HCT116 (cell line): ENCODE data around the gene RFTN1. TPM values are rescaled to one million over a fixed set of nuclear protein-coding genes. Genes with fewer than 3 reads are reported as not detected.

Experiments
- ATAC-seq: fragments of 200-7000 bp; cut with Tn5 transposase; 2 replicates; pipeline ENCODE4 v1.9.1; 2020; ENCODE audit warnings: mild to moderate bottlenecking, moderate library complexity
- BruUV-seq: library from RNA; stranded (reverse); fragments of 400-500 nt; replicated peaks from 2 replicates; lab custom pipeline; 2021; lab: Mats Ljungman, UMichigan
- CTCF ChIA-PET: fragments of 300-600 bp; sonication (Branson Sonifier 250); formaldehyde crosslinking; loops from one replicate; lab custom pipeline; 2021; ENCODE audit warnings: antibody characterized with exemption; lab: Charles Lee
- POLR2A ChIA-PET: fragments of 300-600, 350-600 bp; sonication (Branson Sonifier 250); formaldehyde crosslinking; loops from one replicate; lab custom pipeline; 2021; ENCODE audit warnings: antibody characterized with exemption; lab: Charles Lee
- RAD21 ChIA-PET, 2 experiments: fragments of 300-600 bp; sonication (Branson Sonifier 250); formaldehyde crosslinking; loops; one replicate each; lab custom pipeline; 2023; ENCODE audit warnings: low total read pairs in 2 of 2; ENCODE audit not compliant: uncharacterized antibody in 2 of 2, unreplicated experiment in 2 of 2, low non-redundant PET in 1 of 2; lab: Charles Lee
- DNase-seq: peaks from one replicate; pipeline ENCODE4 v3.0.0-alpha.2; 2010; ENCODE audit warnings: low read depth, low spot score
- H2AFZ ChIP-seq: fragments of 200-600 bp; shearing (Covaris generic), sonication (generic); 2 replicates; pipeline ENCODE4 v1.6.1; 2017; ENCODE audit warnings: low read depth, mixed run types, mixed read lengths, antibody characterized with exemption, low read length; ENCODE audit not compliant: poor library complexity, severe bottlenecking
- H3K27ac ChIP-seq: 2 replicates; pipeline ENCODE4 v1.5.1; 2012; ENCODE audit warnings: low read depth, low read length
- H3K27me3 ChIP-seq: fragments of 200-600 bp; sonication (generic); 2 replicates; pipeline ENCODE4 v1.6.1; 2016; ENCODE audit warnings: mixed run types, low read length, mixed read lengths; ENCODE audit not compliant: insufficient read depth
- H3K36me3 ChIP-seq, 2 experiments: fragments of 200-500 bp in 1 of 2; fragments of 200-600 bp in 1 of 2; sonication (Bioruptor generic) in 1 of 2; sonication (generic) in 1 of 2; 2 replicates each; pipeline versions ENCODE4 v1.5.1 to v1.6.1; 2014 to 2016; ENCODE audit warnings: low read length in 2 of 2, inconsistent platforms in 1 of 2, mixed read lengths in 1 of 2, mixed run types in 1 of 2; ENCODE audit not compliant: insufficient read depth in 2 of 2, control insufficient read depth in 1 of 2
- H3K4me1 ChIP-seq, 2 experiments: fragments of 200-600 bp in 1 of 2; sonication (generic) in 1 of 2; 2 replicates each; pipeline versions ENCODE4 v1.5.1 to v1.6.1; 2012 to 2017; ENCODE audit warnings: low read length in 2 of 2, inconsistent platforms in 1 of 2, mild to moderate bottlenecking in 1 of 2, mixed read lengths in 1 of 2, mixed run types in 1 of 2, moderate library complexity in 1 of 2; ENCODE audit not compliant: insufficient read depth in 2 of 2, control insufficient read depth in 1 of 2
- H3K4me2 ChIP-seq: fragments of 200-600 bp; sonication (generic); 2 replicates; pipeline ENCODE4 v1.6.1; 2017; ENCODE audit warnings: mixed run types, low read length, mixed read lengths
- H3K4me3 ChIP-seq, 2 experiments: fragments of 200-600 bp in 1 of 2; sonication (generic) in 1 of 2; replicated peaks in 1 of 2; 2 replicates each; pipeline ENCODE4 v1.5.1; 2011 to 2016; ENCODE audit warnings: low read length in 2 of 2, control low read depth in 1 of 2, low read depth in 1 of 2, mild to moderate bottlenecking in 1 of 2, mixed read lengths in 1 of 2, mixed run types in 1 of 2
- H3K79me2 ChIP-seq: fragments of 200-600 bp; sonication (generic); 2 replicates; pipeline ENCODE4 v1.6.1; 2017; ENCODE audit warnings: mild to moderate bottlenecking, mixed run types, low read length, moderate library complexity, mixed read lengths; ENCODE audit not compliant: insufficient read depth
- H3K9ac ChIP-seq: fragments of 200-600 bp; sonication (generic); 2 replicates; pipeline ENCODE4 v1.6.1; 2016; ENCODE audit warnings: low read length, mixed read lengths
- H3K9me2 ChIP-seq: fragments of 200-600 bp; sonication (generic), shearing (Covaris generic); 2 replicates; pipeline ENCODE4 v1.6.1; 2017; ENCODE audit warnings: mixed run types, mild to moderate bottlenecking, moderate library complexity; ENCODE audit not compliant: insufficient read depth
- H3K9me3 ChIP-seq, 2 experiments: fragments of 200-500 bp in 1 of 2; fragments of 200-600 bp in 1 of 2; sonication (Bioruptor generic) in 1 of 2; sonication (generic) in 1 of 2; 2 replicates each; pipeline ENCODE4 v1.6.1; 2014 to 2017; ENCODE audit warnings: low read length in 2 of 2, mixed read lengths in 2 of 2, inconsistent platforms in 1 of 2, low read depth in 1 of 2, mild to moderate bottlenecking in 1 of 2, mixed run types in 1 of 2, moderate library complexity in 1 of 2; ENCODE audit not compliant: control insufficient read depth in 1 of 2, insufficient read depth in 1 of 2
- H4K20me1 ChIP-seq: fragments of 200-600 bp; sonication (generic), shearing (Covaris generic); 2 replicates; pipeline ENCODE4 v1.6.1; 2017; ENCODE audit warnings: mixed run types, mild to moderate bottlenecking, moderate library complexity; ENCODE audit not compliant: insufficient read depth
- CBX3 ChIP-seq: IDR thresholded peaks from 2 replicates; pipeline ENCODE4 v1.6.1; 2012; ENCODE audit warnings: low read depth
- CEBPB ChIP-seq: IDR thresholded peaks from 2 replicates; pipeline ENCODE4 v1.6.1; 2012; ENCODE audit warnings: low read depth
- ELF1 ChIP-seq: IDR thresholded peaks from 2 replicates; pipeline ENCODE4 v1.6.1; 2012; ENCODE audit warnings: low read depth, borderline replicate concordance
- EZH2phosphoT487 ChIP-seq: fragments of 200-600 bp; IDR thresholded peaks from 2 replicates; pipeline ENCODE4 v1.6.1; 2018; ENCODE audit warnings: antibody characterized with exemption, borderline replicate concordance
- POLR2AphosphoS5 ChIP-seq: IDR thresholded peaks from 2 replicates; pipeline ENCODE4 v1.6.1; 2011; ENCODE audit warnings: mild to moderate bottlenecking, low read depth, low read length, moderate library complexity
- RAD21 ChIP-seq: IDR thresholded peaks from 2 replicates; pipeline ENCODE4 v1.6.1; 2012; ENCODE audit warnings: low read depth, mild to moderate bottlenecking
- SIN3A ChIP-seq: IDR thresholded peaks from 2 replicates; pipeline ENCODE4 v1.6.1; 2012; ENCODE audit warnings: low read depth
- SP1 ChIP-seq: IDR thresholded peaks from 2 replicates; pipeline ENCODE4 v1.6.1; 2012; ENCODE audit warnings: low read depth
- SRF ChIP-seq: IDR thresholded peaks from 2 replicates; pipeline ENCODE4 v1.6.1; 2012; ENCODE audit warnings: low read depth
- ZFX ChIP-seq: fragments of 450-650 bp; IDR thresholded peaks from 2 replicates; pipeline ENCODE4 v1.6.1; 2017
- ZNF274 ChIP-seq: fragments of 200-500 bp; sonication (Bioruptor generic); IDR thresholded peaks from 2 replicates; pipeline ENCODE4 v1.6.1; 2014; ENCODE audit warnings: mild to moderate bottlenecking, low read depth, low read length, inconsistent platforms
- intact Hi-C: fragments of 100-400 bp; cut with micrococcal nuclease; formaldehyde crosslinking; loops from 2 replicates; pipeline ENCODE4 v1.10.0; 2022
- total RNA-seq: library from RNA; stranded (reverse); gene quantifications from one replicate; pipeline ENCODE4 v1.2.1, GENCODE V29; 2021; ENCODE audit not compliant: unreplicated experiment
- TF ChIP-seq, protein P1 (sequence below): IDR thresholded peaks from 2 replicates; pipeline ENCODE4 v1.6.1; 2012; ENCODE audit warnings: low read depth
- TF ChIP-seq, protein P2 (sequence below), 3 experiments: fragments of 200-600 bp in 1 of 3; sonication (generic) in 1 of 3; IDR thresholded peaks in 2 of 3; conservative IDR thresholded peaks in 1 of 3; 2 replicates each; pipeline ENCODE4 v1.5.1; 2012 to 2017; ENCODE audit warnings: low read depth in 2 of 3, low read length in 2 of 3, antibody characterized with exemption in 1 of 3, borderline replicate concordance in 1 of 3, control low read depth in 1 of 3, mild to moderate bottlenecking in 1 of 3, mixed read lengths in 1 of 3, mixed run types in 1 of 3, moderate library complexity in 1 of 3; ENCODE audit not compliant: insufficient read depth in 1 of 3
- TF ChIP-seq, protein P3 (sequence below): IDR thresholded peaks from 2 replicates; pipeline ENCODE4 v1.6.1; 2012
- TF ChIP-seq, protein P4 (sequence below): IDR thresholded peaks from 2 replicates; pipeline ENCODE4 v1.6.1; 2011; ENCODE audit warnings: mild to moderate bottlenecking, low read length, moderate library complexity; ENCODE audit not compliant: insufficient replicate concordance; ENCODE audit errors: extremely low read depth
- TF ChIP-seq, protein P5 (sequence below): IDR thresholded peaks from 2 replicates; pipeline ENCODE4 v1.6.1; 2012

The RFTN1 gene
- total RNA-seq, 1 experiment from 2014 or later = 3.9 TPM

DNA sequence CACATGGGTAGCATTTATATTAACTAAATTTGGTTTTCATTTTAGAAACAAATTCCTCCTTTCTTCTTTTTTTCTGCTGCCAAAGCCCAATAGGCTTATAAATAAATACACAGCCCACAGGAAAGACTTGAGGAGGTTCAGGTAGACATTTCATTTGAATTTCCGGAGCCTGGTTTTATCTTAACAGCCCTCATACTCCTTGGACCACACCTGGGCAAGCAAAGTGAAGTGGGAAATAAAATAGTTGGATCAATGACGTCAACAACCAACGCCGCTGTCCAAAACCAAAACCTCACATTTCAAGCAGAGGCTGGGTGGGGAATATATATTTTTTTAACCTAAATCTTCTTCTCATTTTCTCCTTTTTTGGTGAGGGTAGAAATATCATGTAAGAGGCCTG lies 53.2 kb downstream of the RFTN1 start:
- Histone ChIP-seq H3K9ac (no peak overlapping the region), H3K4me2 (no peak overlapping the region), H3K4me3 (no peak overlapping the region)
- no peak for TF ChIP-seq SP1
- no peak for TF ChIP-seq EZH2phosphoT487
- TF ChIP-seq, protein P1, sequence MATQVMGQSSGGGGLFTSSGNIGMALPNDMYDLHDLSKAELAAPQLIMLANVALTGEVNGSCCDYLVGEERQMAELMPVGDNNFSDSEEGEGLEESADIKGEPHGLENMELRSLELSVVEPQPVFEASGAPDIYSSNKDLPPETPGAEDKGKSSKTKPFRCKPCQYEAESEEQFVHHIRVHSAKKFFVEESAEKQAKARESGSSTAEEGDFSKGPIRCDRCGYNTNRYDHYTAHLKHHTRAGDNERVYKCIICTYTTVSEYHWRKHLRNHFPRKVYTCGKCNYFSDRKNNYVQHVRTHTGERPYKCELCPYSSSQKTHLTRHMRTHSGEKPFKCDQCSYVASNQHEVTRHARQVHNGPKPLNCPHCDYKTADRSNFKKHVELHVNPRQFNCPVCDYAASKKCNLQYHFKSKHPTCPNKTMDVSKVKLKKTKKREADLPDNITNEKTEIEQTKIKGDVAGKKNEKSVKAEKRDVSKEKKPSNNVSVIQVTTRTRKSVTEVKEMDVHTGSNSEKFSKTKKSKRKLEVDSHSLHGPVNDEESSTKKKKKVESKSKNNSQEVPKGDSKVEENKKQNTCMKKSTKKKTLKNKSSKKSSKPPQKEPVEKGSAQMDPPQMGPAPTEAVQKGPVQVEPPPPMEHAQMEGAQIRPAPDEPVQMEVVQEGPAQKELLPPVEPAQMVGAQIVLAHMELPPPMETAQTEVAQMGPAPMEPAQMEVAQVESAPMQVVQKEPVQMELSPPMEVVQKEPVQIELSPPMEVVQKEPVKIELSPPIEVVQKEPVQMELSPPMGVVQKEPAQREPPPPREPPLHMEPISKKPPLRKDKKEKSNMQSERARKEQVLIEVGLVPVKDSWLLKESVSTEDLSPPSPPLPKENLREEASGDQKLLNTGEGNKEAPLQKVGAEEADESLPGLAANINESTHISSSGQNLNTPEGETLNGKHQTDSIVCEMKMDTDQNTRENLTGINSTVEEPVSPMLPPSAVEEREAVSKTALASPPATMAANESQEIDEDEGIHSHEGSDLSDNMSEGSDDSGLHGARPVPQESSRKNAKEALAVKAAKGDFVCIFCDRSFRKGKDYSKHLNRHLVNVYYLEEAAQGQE = no peak
- TF ChIP-seq ELF1 = no peak
- no peak for TF ChIP-seq CBX3
- TF ChIP-seq, protein P2, sequence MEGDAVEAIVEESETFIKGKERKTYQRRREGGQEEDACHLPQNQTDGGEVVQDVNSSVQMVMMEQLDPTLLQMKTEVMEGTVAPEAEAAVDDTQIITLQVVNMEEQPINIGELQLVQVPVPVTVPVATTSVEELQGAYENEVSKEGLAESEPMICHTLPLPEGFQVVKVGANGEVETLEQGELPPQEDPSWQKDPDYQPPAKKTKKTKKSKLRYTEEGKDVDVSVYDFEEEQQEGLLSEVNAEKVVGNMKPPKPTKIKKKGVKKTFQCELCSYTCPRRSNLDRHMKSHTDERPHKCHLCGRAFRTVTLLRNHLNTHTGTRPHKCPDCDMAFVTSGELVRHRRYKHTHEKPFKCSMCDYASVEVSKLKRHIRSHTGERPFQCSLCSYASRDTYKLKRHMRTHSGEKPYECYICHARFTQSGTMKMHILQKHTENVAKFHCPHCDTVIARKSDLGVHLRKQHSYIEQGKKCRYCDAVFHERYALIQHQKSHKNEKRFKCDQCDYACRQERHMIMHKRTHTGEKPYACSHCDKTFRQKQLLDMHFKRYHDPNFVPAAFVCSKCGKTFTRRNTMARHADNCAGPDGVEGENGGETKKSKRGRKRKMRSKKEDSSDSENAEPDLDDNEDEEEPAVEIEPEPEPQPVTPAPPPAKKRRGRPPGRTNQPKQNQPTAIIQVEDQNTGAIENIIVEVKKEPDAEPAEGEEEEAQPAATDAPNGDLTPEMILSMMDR (IDR thresholded peaks at IDR 0.05 in 2 of 3, conservative IDR thresholded peaks at IDR 0.05 in 1 of 3; ENCODE audit: borderline replicate concordance in 1 of 3, insufficient read depth in 1 of 3, low read depth in 2 of 3, low read length in 2 of 3) = no peak
- TF ChIP-seq, protein P3, sequence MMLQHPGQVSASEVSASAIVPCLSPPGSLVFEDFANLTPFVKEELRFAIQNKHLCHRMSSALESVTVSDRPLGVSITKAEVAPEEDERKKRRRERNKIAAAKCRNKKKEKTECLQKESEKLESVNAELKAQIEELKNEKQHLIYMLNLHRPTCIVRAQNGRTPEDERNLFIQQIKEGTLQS = no peak
- TF ChIP-seq, protein P4, sequence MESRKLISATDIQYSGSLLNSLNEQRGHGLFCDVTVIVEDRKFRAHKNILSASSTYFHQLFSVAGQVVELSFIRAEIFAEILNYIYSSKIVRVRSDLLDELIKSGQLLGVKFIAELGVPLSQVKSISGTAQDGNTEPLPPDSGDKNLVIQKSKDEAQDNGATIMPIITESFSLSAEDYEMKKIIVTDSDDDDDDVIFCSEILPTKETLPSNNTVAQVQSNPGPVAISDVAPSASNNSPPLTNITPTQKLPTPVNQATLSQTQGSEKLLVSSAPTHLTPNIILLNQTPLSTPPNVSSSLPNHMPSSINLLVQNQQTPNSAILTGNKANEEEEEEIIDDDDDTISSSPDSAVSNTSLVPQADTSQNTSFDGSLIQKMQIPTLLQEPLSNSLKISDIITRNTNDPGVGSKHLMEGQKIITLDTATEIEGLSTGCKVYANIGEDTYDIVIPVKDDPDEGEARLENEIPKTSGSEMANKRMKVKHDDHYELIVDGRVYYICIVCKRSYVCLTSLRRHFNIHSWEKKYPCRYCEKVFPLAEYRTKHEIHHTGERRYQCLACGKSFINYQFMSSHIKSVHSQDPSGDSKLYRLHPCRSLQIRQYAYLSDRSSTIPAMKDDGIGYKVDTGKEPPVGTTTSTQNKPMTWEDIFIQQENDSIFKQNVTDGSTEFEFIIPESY = no peak
- no peak for TF ChIP-seq SRF
- TF ChIP-seq ZFX = no peak
- no peak for TF ChIP-seq RAD21
- no peak for TF ChIP-seq CEBPB
- TF ChIP-seq ZNF274 = no peak
- TF ChIP-seq POLR2AphosphoS5 = no peak
- TF ChIP-seq SIN3A = no peak
- TF ChIP-seq, protein P5, sequence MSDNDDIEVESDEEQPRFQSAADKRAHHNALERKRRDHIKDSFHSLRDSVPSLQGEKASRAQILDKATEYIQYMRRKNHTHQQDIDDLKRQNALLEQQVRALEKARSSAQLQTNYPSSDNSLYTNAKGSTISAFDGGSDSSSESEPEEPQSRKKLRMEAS = no peak
- TF ChIP-seq, all 23 proteins: peak for 0
- H4K20me1 ChIP-seq = no peaks in the 10 kb centered on the region
- no peak for DNase-seq
- no peaks in the 10 kb centered on the region for H3K4me1 ChIP-seq
- no peaks in the 10 kb centered on the region for H3K36me3 ChIP-seq
- no peak overlapping the region for H3K27ac ChIP-seq
- no TSS peak for BruUV-seq
- H3K9me2 ChIP-seq = no peaks in the 10 kb centered on the region
- H3K79me2 ChIP-seq = no peaks in the 10 kb centered on the region
- ChIA-PET CTCF (no interaction called here), POLR2A (no interaction called here), RAD21 (no interaction called here)
- H3K9me3 ChIP-seq = no peaks in the 10 kb centered on the region
- intact Hi-C loops = no loop called here
- ATAC-seq = no peak
- no peak overlapping the region for H2AFZ ChIP-seq
- H3K27me3 ChIP-seq = no peaks in the 10 kb centered on the region
